HG02973 (cell line): ENCODE measurements around the gene BCCIP.

Experiments
- ATAC-seq: cut with Tn5 transposase; IDR thresholded peaks from one replicate; pipeline ENCODE4 v1.9.1; 2021; ENCODE audit warnings: moderate library complexity; ENCODE audit not compliant: unreplicated experiment

The BCCIP gene

DNA sequence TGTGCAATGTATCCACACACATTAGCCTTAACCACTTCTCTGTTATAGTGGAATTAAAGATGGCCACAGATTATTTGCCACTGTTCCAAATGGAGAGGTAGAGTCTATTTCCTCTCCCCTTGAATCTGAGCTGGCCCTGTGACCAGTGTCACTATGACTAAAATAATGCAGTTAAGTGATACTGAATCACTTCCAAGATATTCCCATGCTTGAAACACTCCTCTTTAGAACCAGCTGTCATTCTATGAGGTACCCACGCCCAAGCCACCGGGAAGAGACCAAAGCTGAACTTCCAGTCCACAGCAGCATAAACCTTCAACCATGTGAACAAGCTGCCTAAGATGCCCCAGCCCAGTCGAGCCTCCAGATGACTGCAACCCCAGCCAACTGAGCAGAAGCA, 59.9 kb downstream of the BCCIP start:
- ATAC-seq: no peak
